HepG2 (cell line): Measurements from ENCODE around the gene WDR82. TPM values are rescaled to one million over a fixed set of nuclear protein-coding genes. Genes with fewer than 3 reads are reported as not detected.
A peak's percentile ranks its signal among the peaks of the same experiment; 100 is the strongest.

Source experiments
- ATAC-seq: fragments of 200-7000 bp; cut with Tn5 transposase; 3 replicates; pipeline ENCODE4 v1.9.1; 2020; ENCODE audit warnings: mild to moderate bottlenecking, moderate library complexity
- BruUV-seq: library from RNA; stranded (reverse); fragments of 400-500 nt; replicated peaks from 2 replicates; lab custom pipeline; 2021; lab: Mats Ljungman, UMichigan
- CTCF ChIA-PET: fragments of 300-600 bp; formaldehyde crosslinking; extraction: SDS; loops from one replicate; lab custom pipeline; 2021; ENCODE audit warnings: low total read pairs, inconsistent platforms, low intra/inter-chr PET ratio; lab: Yijun Ruan, JAX
- POLR2A ChIA-PET: fragments of 350-600 bp; sonication (Branson Sonifier 250); formaldehyde crosslinking; loops from one replicate; lab custom pipeline; 2020; ENCODE audit warnings: antibody characterized with exemption, inconsistent platforms; lab: Yijun Ruan, JAX
- DNase-seq: peaks from one replicate; pipeline ENCODE4 v3.0.0-alpha.2; 2015; ENCODE audit warnings: low spot score
- FAIRE-seq: peaks from 3 replicates; lab custom pipeline; 2011; peaks lifted over from hg19 to GRCh38; lab: Jason Lieb, UNC
- H2AFZ ChIP-seq: one replicate; pipeline ENCODE4 v1.6.1; 2011; ENCODE audit warnings: low read length, inconsistent platforms
- H3K27ac ChIP-seq: fragments of 300-600 bp; 3 replicates; pipeline ENCODE4 v1.8.0; 2011; ENCODE audit warnings: mixed run types, mild to moderate bottlenecking, mixed read lengths, low read length, inconsistent platforms; ENCODE audit not compliant: insufficient read depth; ENCODE audit errors: extremely low read length
- H3K27me3 ChIP-seq, 2 experiments: fragments of 200-600 bp in 1 of 2; 2 replicates in 1 of 2; 3 replicates in 1 of 2; pipeline versions ENCODE4 v1.6.0 to v1.8.0; 2011; ENCODE audit warnings: low read length in 2 of 2, mild to moderate bottlenecking in 2 of 2, moderate library complexity in 2 of 2, inconsistent platforms in 1 of 2; ENCODE audit not compliant: insufficient read depth in 2 of 2, control insufficient read depth in 1 of 2
- H3K36me3 ChIP-seq, 2 experiments: fragments of 200-600 bp in 1 of 2; replicated peaks in 1 of 2; 2 replicates in 1 of 2; 3 replicates in 1 of 2; pipeline versions ENCODE4 v1.5.1 to v1.8.0; 2011; ENCODE audit warnings: low read length in 2 of 2, inconsistent platforms in 1 of 2; ENCODE audit not compliant: insufficient read depth in 2 of 2, control insufficient read depth in 1 of 2
- H3K4me1 ChIP-seq: 2 replicates; pipeline ENCODE4 v1.5.1; 2012; ENCODE audit warnings: low read length, inconsistent platforms; ENCODE audit not compliant: insufficient read depth
- H3K4me2 ChIP-seq: 2 replicates; pipeline ENCODE4 v1.6.0; 2011; ENCODE audit warnings: low read depth, low read length, inconsistent platforms
- H3K4me3 ChIP-seq, 3 experiments: fragments of 200-600 bp in 1 of 3; sonication (generic), shearing (Covaris generic) in 1 of 3; replicated peaks in 1 of 3; 2 replicates each; pipeline ENCODE4 v1.5.1; 2011 to 2016; ENCODE audit warnings: low read length in 3 of 3, inconsistent platforms in 2 of 3, low read depth in 2 of 3, mild to moderate bottlenecking in 2 of 3, control low read depth in 1 of 3, mixed read lengths in 1 of 3; ENCODE audit not compliant: insufficient read depth in 1 of 3
- H3K79me2 ChIP-seq: one replicate; pipeline ENCODE4 v1.6.1; 2011; ENCODE audit warnings: low read length, inconsistent platforms; ENCODE audit not compliant: insufficient read depth
- H3K9ac ChIP-seq: 2 replicates; pipeline ENCODE4 v1.6.0; 2011; ENCODE audit warnings: mild to moderate bottlenecking, low read depth, low read length, inconsistent platforms; ENCODE audit not compliant: insufficient read depth
- H3K9me3 ChIP-seq: 2 replicates; pipeline ENCODE4 v1.5.1; 2012; ENCODE audit warnings: mild to moderate bottlenecking, low read length
- H4K20me1 ChIP-seq: 2 replicates; pipeline ENCODE4 v1.6.0; 2011; ENCODE audit warnings: inconsistent platforms, mild to moderate bottlenecking, low read length, moderate library complexity; ENCODE audit not compliant: insufficient read depth
- HES4 ChIP-seq: sonication (generic); formaldehyde crosslinking; IDR thresholded peaks from 2 replicates; pipeline ENCODE4 v1.9.0; 2021; ENCODE audit warnings: mild to moderate bottlenecking, missing genetic modification reagents, borderline replicate concordance
- JDP2 ChIP-seq: sonication (generic); formaldehyde crosslinking; IDR thresholded peaks from 2 replicates; pipeline ENCODE4 v1.8.1; 2022; ENCODE audit warnings: missing genetic modification reagents, borderline replicate concordance
- PRDM4 ChIP-seq: sonication (generic); formaldehyde crosslinking; IDR thresholded peaks from 2 replicates; pipeline ENCODE4 v1.9.0; 2021; ENCODE audit warnings: missing genetic modification reagents, borderline replicate concordance
- TARDBP ChIP-seq: sonication (generic); formaldehyde crosslinking; IDR thresholded peaks from 2 replicates; pipeline ENCODE4 v1.8.0; 2022; ENCODE audit warnings: mild to moderate bottlenecking, missing genetic modification reagents
- ZNF136 ChIP-seq: sonication (generic); formaldehyde crosslinking; IDR thresholded peaks from 2 replicates; pipeline ENCODE4 v1.8.1; 2022; ENCODE audit warnings: low read depth, mild to moderate bottlenecking, moderate library complexity, missing genetic modification reagents
- ZNF160 ChIP-seq: sonication (generic); formaldehyde crosslinking; IDR thresholded peaks from 2 replicates; pipeline ENCODE4 v1.8.0; 2022; ENCODE audit warnings: mild to moderate bottlenecking, inconsistent platforms, missing genetic modification reagents
- ZNF282 ChIP-seq: fragments of 450-650 bp; IDR thresholded peaks from 2 replicates; pipeline ENCODE4 v1.6.1; 2018; ENCODE audit not compliant: partially characterized antibody
- WGBS: methylation state at CpG from one replicate; pipeline ENCODE4 v1.1.6; 2017; ENCODE audit warnings: low lambda C conversion rate; 5-methylcytosine and 5-hydroxymethylcytosine counted together
- in situ Hi-C: cut with HindIII; loops from 2 replicates; pipeline ENCODE4 v1.10.0; 2017; ENCODE audit warnings: low pct_unique_long_range_greater_than_20kb; ENCODE audit not compliant: extremely low pct_ligation_motif_present
- intact Hi-C: fragments of 100-400 bp; cut with micrococcal nuclease; formaldehyde crosslinking; loops from one replicate; pipeline ENCODE4 v1.10.0; 2022; ENCODE audit not compliant: unreplicated experiment
- polyA plus RNA-seq, 8 experiments: library from polyadenylated mRNA; depleted of rRNA in 3 of 8; stranded (reverse) in 7 of 8; unstranded in 1 of 8; fragments of >200 nt; fragmentation: Illumina TruSeq in 4 of 8; extraction: Trizol in 4 of 8; gene quantifications; 2 replicates each; pipeline versions ENCODE4 v1.2.1 to v1.2.3, GENCODE V29; 2011 to 2016; ENCODE audit warnings: low read depth in 4 of 8, missing spikeins in 1 of 8, mixed read lengths in 1 of 8; ENCODE audit not compliant: insufficient read depth in 1 of 8
- total RNA-seq, 5 experiments: library from RNA; depleted of rRNA; stranded (reverse); fragments of >200 nt; fragmentation: Illumina TruSeq; extraction: Trizol; gene quantifications; 2 replicates each; pipeline ENCODE4 v1.2.3, GENCODE V29; 2016; ENCODE audit warnings: low read depth in 1 of 5
- TF ChIP-seq, protein P1 (sequence below), 2 experiments: IDR thresholded peaks; 2 replicates each; pipeline ENCODE4 v1.6.1; 2011 to 2012; ENCODE audit warnings: low read length in 2 of 2, borderline replicate concordance in 1 of 2, low read depth in 1 of 2, mild to moderate bottlenecking in 1 of 2, moderate library complexity in 1 of 2
- TF ChIP-seq, protein P2 (sequence below): sonication (generic); formaldehyde crosslinking; IDR thresholded peaks from 2 replicates; pipeline ENCODE4 v1.5.1; 2020; ENCODE audit warnings: mild to moderate bottlenecking, moderate library complexity, missing genetic modification reagents

Gene WDR82
- total and polyA plus RNA-seq, 2 of the 13 experiments (the other 11 are each of a cell fraction or from before 2014, with no cell fraction given): 39.1 to 59.5 TPM

DNA sequence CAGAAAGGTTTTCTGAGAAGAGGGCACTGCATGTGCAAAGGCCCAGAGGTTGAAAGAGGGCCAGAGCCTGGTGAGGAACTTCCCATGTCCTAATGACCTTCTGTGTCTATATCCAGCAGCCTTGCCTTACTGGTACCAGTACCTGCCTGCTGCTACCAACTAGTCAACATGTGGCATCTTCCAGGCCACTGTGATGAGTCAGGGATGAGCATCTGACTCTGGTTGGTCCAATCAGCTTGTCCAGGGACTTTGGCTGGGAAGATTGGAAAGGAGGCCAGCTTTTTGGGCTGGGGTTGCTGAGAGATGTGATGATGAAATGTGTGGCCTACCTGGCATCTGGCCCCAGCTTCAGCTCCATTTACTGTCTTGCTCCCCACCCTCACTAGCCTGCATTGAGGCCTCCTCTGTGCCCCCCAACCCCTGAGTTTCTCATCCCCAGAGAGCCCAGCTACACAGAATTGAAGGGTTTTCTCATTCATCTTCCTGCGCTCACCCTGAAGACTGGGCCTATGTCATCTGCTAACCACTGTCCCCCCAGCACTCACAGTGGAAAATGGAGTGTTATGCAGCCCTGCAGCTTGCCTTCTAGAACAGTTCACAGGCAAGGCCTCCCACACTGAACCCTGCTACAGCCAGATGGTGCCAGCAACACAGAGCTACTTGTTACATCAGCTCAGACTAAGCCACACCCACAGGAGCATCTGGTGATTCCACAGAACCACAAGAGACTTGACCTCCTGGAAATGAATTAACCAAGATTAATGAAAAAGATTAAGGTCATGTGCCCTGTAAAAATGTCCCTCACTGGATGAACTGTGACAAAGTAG is 38.2 kb downstream of the WDR82 start (continued):
- TF ChIP-seq PRDM4 (CRISPR knock-in tag): no peak

- H3K4me1 ChIP-seq: peaks cover 53% of the 10 kb centered on the region
- peak within 1 kb of the TSS; percentile 68 for H3K27ac ChIP-seq
- DNase-seq (peak; percentile 56), FAIRE-seq (no peak), ATAC-seq (peak; percentile 78)
- ChIA-PET CTCF (no interaction called here), POLR2A (interaction anchor here (0.8 to 5.9 kb wide), 14 partner anchors 10 to 297 kb away, joined by 3 to 126 read pairs (median 10); partner anchors contain the start of genes ACY1, GLYCTK, TLR9 and TNNC1)
- in situ Hi-C loops: no loop called here
- peak within 1 kb of the TSS; percentile 89 for H3K9ac ChIP-seq
- intact Hi-C loops: loop anchor here (5.0 kb wide), 1 partner anchor 48 kb away; the partner anchor contains the start of gene GLYCTK
- peak within 1 kb of the TSS; percentile 79 to 100 (median 98) for H3K4me3 ChIP-seq
- no peaks in the 10 kb centered on the region for H3K9me3 ChIP-seq
- TSS peak; percentile 89 for BruUV-seq
- no peaks in the 10 kb centered on the region; a peak in 1 of 5 replicates for H3K27me3 ChIP-seq
- under 1% methylated on average over 28 of the region's 92 CpGs for WGBS
- H3K36me3 ChIP-seq: peaks cover 0 to 10% of the 10 kb centered on the region in 2 experiments; a peak in 2 of 5 replicates
- no peak within 1 kb of the TSS for H2AFZ ChIP-seq
- peaks cover 29% of the 10 kb centered on the region for H3K79me2 ChIP-seq
- peaks cover 13% of the 10 kb centered on the region; the same call in 1 of the 2 replicates for H4K20me1 ChIP-seq
- H3K4me2 ChIP-seq: peak within 1 kb of the TSS; percentile 80
- TF ChIP-seq ZNF282 (no peak), ZNF160 (0 out of 2 replicates have a peak, but pooled peaks have one; percentile 45), JDP2 (CRISPR knock-in tag) (no peak), ZNF136 (CRISPR knock-in tag) (peak; percentile 71; the same call in 1 of the 2 replicates), TARDBP (no peak; the same call in 1 of the 2 replicates), HES4 (CRISPR knock-in tag) (peak; percentile 78; the same call in 1 of the 2 replicates)
- TF ChIP-seq, protein P1, sequence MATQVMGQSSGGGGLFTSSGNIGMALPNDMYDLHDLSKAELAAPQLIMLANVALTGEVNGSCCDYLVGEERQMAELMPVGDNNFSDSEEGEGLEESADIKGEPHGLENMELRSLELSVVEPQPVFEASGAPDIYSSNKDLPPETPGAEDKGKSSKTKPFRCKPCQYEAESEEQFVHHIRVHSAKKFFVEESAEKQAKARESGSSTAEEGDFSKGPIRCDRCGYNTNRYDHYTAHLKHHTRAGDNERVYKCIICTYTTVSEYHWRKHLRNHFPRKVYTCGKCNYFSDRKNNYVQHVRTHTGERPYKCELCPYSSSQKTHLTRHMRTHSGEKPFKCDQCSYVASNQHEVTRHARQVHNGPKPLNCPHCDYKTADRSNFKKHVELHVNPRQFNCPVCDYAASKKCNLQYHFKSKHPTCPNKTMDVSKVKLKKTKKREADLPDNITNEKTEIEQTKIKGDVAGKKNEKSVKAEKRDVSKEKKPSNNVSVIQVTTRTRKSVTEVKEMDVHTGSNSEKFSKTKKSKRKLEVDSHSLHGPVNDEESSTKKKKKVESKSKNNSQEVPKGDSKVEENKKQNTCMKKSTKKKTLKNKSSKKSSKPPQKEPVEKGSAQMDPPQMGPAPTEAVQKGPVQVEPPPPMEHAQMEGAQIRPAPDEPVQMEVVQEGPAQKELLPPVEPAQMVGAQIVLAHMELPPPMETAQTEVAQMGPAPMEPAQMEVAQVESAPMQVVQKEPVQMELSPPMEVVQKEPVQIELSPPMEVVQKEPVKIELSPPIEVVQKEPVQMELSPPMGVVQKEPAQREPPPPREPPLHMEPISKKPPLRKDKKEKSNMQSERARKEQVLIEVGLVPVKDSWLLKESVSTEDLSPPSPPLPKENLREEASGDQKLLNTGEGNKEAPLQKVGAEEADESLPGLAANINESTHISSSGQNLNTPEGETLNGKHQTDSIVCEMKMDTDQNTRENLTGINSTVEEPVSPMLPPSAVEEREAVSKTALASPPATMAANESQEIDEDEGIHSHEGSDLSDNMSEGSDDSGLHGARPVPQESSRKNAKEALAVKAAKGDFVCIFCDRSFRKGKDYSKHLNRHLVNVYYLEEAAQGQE (IDR thresholded peaks at IDR 0.05; ENCODE audit: borderline replicate concordance in 1 of 2, low read depth in 1 of 2, low read length in 2 of 2): no peak
- TF ChIP-seq, protein P2, sequence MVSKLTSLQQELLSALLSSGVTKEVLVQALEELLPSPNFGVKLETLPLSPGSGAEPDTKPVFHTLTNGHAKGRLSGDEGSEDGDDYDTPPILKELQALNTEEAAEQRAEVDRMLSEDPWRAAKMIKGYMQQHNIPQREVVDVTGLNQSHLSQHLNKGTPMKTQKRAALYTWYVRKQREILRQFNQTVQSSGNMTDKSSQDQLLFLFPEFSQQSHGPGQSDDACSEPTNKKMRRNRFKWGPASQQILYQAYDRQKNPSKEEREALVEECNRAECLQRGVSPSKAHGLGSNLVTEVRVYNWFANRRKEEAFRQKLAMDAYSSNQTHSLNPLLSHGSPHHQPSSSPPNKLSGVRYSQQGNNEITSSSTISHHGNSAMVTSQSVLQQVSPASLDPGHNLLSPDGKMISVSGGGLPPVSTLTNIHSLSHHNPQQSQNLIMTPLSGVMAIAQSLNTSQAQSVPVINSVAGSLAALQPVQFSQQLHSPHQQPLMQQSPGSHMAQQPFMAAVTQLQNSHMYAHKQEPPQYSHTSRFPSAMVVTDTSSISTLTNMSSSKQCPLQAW (CRISPR knock-in tag): 0 out of 2 replicates have a peak, but pooled peaks have one; percentile 45
These were observed 39.4 kb downstream of the WDR82 start, which contains the start of gene TWF2 for GRCh38 chr3:52238761-52239701. Gene TWF2 (minus strand): TSS chr3:52239158. CDS start chr3:52239016, 142 bp downstream.
